HG03097 (cell line): ENCODE results near the gene MORN1.

Experiments used
- ATAC-seq: cut with Tn5 transposase; IDR thresholded peaks from one replicate; pipeline ENCODE4 v1.9.1; 2021; ENCODE audit not compliant: unreplicated experiment, low FRiP score

Gene MORN1

GRCh38 chr1:2353551-2354438 is 37.6 kb downstream of the MORN1 start:
- no peak for ATAC-seq

GRCh38 chr1:2352897-2353550 is 38.3 kb downstream of the MORN1 start:
- no peak for ATAC-seq

- ATAC-seq, result no peak
These were observed 38.9 kb downstream of the MORN1 start for GRCh38 chr1:2352341-2352896.

- no peak for ATAC-seq
These were observed 39.6 kb downstream of the MORN1 start for GRCh38 chr1:2351723-2352122.

- no peak for ATAC-seq
These were observed 40.3 kb downstream of the MORN1 start for GRCh38 chr1:2350911-2351655.

GRCh38 chr1:2350501-2350900 is 40.9 kb downstream of the MORN1 start:
- ATAC-seq, result no peak

GRCh38 chr1:2349806-2350205 is 41.5 kb downstream of the MORN1 start:
- no peak for ATAC-seq

GRCh38 chr1:2348346-2349325 is 42.7 kb downstream of the MORN1 start:
- no peak for ATAC-seq

- ATAC-seq, result no peak
These were observed 43.5 kb downstream of the MORN1 start for GRCh38 chr1:2347896-2348295.

GRCh38 chr1:2347409-2347785 is 44.0 kb downstream of the MORN1 start:
- no peak for ATAC-seq

- ATAC-seq, result no peak
These were observed 44.5 kb downstream of the MORN1 start for GRCh38 chr1:2346691-2347408.

GRCh38 chr1:2345297-2346075 is 45.9 kb downstream of the MORN1 start:
- no peak for ATAC-seq

- ATAC-seq, result no peak
These were observed 46.5 kb downstream of the MORN1 start for GRCh38 chr1:2344744-2345296.

GRCh38 chr1:2344121-2344681 is 47.2 kb downstream of the MORN1 start:
- ATAC-seq, result no peak

- no peak for ATAC-seq
These were observed 48.1 kb downstream of the MORN1 start for GRCh38 chr1:2343023-2343935.

GRCh38 chr1:2342384-2343022 is 48.9 kb downstream of the MORN1 start:
- no peak for ATAC-seq
